GM21786 (cell line): ENCODE data around the gene CTU2.
A peak's percentile ranks its signal among the peaks of the same experiment; 100 is the strongest.
"Not testable (repeated sequence)": the region's sequence is repeated elsewhere in the genome, so short reads cannot be mapped to it uniquely, and the experiment has no call there.

Experiments used
- ATAC-seq: cut with Tn5 transposase; IDR thresholded peaks from one replicate; pipeline ENCODE4 v1.9.1; 2021; ENCODE audit not compliant: unreplicated experiment

CTU2 gene

DNA sequence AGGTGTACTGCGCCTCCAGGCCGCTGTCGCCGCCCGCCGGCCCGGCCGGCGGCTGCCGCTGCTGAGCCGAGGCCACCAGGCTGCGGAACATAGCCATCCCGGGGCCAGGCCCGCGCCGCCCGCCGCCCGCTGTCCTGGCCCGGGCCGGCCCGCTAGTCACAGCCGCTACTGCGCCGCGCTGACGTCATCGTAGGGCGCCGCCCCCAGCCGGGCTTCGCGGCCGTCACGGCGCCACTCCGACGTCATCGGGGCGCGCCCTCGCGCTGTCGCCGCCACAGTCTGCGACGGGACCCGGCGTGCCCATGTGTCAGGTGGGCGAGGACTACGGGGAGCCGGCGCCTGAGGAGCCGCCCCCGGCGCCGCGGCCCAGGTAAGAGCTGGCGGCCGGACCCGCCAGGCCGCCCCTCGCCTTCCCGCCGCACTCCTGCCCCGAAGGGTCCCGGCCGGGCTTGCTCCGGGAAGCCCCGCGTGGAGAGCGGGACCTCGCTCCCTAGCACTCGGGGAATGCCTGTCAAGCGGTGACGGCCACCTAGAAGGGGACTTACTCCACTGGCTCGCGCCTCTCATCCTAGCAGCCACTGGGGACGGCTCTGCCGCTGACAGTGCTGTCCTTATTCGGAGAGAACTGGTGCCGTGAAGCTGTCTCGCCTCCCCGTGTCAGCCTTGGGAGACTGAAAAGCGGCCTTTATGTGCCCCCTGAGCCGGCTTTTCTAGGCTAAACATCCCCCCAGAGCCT, at the start of gene CTU2, which contains the start of gene RNF166:
TSS of gene CTU2 (plus strand) at position 275 of the 736 bp plus-strand sequence. CDS start at position 303, 28 bp downstream.
TSS of gene RNF166 (minus strand) at position 180 of the 736 bp plus-strand sequence. CDS start at position 97, 83 bp downstream.
- peak; percentile 51 for ATAC-seq

DNA sequence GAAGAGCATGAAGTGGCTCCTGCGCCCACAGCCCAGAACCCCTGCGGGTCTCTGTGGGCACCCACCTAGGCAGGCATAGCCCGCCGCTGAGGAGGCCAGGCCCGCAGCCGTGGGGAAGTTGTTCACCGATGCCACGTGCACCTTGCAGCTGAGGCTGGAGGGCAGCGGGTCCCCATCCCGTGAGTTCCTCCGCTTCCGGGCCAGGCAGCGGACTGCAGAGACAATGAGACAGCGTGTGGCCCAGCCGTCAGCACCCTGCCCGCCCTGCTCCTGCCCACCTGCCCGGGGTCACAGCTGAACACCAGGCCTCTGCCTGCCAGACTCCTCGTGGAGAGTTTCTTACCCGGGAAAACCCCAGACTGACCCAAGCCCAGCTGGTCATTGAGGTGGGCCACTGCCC, 48.9 kb upstream of the CTU2 start:
- no peak for ATAC-seq

DNA sequence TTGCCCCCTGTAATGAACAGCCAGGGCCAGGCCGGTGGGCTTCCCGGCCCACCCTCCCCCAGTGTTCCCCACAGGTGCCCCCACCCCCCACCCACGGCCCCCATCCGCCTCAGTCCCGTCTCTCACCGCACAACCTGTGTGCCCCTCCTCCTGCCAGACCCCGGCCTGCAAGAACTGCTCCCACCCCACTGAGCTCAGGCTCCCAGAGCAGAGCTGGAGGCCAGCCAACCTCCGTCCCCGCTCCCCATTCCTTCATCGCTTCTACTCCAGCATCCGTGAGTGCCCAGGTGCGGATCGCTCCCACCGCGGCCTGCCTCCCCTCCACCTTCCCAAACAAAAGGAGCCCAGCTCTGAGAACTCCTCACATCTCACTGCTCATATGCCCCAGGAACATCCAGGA, 47.6 kb upstream of the CTU2 start:
- no peak for ATAC-seq

DNA sequence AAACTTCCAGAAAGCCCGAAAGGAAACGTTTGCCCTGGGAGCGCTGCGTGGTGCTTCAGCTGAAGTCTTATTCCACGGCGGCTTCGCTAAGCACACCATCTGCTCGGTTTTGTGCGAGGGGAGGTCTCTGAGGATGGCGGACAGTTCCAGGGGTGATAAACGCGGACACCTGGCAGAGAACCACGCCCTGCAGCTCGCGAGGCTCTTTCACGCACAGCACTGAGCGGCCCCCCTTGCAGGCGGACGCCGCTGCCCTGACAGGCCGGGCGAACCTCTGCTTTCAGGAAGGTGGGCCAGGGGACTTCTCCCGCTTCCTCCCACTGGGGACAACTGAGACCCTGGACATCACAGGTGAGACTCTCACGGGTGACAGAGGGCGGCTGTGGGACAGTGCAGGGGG, 47.1 kb upstream of the CTU2 start:
- ATAC-seq: no peak

DNA sequence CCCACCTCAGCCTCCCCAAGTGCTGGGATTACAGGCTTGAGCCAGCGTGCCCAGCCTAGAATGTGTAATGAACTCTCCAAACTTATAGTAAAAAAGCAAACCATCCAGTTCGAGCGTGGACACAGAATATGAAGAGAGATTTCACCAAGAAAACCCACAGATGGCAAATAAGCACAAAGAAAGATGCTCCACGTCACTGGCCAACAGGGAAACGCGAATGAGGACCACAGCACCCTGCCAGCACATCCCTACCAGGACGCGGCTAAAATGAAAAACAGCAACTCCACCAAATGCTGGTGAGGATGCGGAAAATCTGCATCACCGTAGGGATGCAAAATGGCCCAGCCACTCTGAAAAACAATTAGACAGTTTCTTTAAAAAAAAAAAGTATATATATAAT, 44.8 kb upstream of the CTU2 start:
- ATAC-seq: no peak

DNA sequence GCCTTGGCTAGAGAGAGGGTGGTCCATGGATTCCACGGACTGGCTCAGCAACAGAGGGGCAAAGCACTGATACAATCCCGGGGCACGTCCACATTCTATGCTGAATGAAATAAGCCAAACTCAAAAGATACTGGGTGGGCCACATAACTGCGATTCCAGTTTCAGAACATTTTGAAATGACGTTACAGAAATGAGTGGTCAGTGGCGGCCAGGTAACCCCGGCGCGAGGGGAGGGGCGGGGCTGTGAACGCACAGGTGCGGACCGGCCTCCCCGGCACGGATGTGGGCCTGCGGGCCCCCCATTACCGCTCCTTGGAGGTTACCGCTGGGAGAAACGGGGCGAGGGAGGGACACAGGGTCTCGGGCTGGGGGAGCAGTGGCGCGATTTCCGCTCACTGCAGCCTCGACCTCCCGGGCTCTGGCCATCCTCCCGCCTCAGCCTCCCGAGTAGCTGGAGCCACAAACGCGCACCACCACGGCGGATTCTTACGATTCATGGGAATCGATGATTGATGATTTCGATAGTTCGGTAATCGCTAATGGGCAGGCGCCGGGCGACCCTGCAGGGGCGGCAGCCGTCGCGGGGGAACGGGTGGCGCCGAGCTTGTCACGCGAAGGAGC, 44.0 kb upstream of the CTU2 start:
- no peak for ATAC-seq

DNA sequence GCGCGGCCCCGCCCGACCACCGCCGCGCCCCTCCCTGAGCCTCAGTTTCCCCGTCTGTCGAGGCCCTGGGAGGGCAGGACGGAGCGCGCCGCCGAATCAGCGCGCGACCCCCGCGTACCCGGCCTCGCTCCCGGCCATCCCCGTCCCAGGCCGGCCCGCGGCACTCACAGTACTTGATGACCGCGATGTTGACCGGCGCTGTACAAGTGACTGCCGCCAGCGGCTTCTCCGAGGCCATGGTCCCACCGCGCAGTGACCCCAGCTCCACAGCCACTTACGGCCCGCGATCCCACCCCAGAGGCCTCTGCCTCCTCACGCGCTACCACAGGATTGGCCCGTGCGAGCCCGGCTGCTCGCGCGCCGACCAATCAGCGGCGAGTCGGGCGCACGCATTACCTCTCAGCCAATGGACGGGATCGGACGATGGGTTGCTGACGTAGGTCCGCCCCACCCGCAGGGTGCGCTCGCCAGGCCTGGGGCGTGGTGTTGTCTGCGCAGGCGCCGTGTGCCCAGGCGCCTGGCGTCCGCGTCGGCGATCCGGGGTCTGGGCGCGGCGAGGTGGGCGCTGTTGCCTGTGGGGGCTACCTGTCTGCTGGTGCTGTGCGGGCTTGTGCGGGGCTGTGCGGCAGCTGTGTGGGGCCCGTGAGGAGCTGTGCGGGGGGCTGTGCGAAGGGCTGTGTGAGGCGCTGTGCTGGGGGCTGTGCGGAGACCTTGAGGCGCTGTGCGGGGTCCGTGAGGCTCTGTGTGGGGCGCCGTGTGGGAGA, 43.3 kb upstream of the CTU2 start, which contains the start of gene MVD:
TSS of gene MVD (minus strand) at position 249 of the 764 bp plus-strand sequence. CDS start at position 238, 11 bp downstream.
- ATAC-seq: peak; percentile 94

DNA sequence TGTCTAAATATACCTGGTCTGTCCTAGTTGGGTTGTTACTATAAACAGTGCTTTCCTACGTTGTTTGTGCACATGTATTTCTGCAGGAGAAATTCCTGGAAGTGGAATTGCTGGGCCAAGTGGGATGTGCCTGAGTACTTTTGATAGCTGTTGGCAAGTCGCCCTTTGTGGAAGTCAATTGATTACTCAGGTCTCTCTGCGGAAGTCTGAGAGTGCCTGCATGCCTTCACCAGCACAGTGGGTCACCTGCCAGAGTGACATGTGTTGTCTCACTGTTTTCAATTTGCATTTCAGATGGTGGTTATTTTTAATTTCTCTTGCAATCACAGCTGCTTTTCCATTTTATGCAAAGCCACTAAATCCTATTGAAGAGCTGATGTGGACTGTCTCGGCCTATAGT, 41.2 kb upstream of the CTU2 start:
- no peak for ATAC-seq

DNA sequence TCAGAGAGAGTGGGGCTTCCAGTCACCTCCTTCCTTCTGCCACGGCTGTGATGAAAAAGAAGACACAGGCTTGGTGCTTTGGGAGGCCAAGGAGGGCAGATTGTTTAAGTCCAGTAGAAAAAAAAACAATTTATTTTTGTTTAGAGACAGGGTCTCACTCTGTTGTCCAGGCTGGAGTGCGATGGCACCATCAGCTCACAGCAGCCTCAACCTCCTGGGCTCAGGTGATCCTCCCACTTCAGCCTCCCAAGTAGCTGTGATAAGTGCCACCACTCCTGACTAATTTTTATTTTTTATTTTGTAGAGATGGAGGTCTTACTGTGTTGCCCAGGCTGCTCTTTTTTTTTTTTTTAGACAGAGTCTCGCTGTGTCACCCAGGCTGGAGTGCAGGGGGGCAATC, 40.7 kb upstream of the CTU2 start:
- ATAC-seq: no peak

DNA sequence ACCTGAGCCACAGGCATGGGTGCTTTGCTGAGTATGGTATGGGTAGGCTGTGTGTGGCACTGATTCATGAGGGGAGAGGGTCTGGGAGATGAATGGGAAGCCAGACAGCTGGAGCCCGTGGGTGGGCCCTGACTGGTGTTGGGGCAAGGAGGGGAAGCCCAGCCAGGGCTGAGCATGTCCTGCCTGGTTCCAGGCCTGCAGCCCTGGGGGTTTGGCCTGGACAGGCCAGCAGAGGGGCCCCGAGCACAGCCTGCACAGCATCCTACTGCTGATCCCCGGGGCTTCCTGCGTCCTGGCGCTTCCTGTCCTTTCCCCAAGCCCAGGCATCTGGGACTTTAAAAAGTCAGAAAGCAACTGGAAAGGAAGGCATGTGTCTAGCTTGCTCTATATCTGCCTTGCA, 38.8 kb upstream of the CTU2 start:
- no peak for ATAC-seq

DNA sequence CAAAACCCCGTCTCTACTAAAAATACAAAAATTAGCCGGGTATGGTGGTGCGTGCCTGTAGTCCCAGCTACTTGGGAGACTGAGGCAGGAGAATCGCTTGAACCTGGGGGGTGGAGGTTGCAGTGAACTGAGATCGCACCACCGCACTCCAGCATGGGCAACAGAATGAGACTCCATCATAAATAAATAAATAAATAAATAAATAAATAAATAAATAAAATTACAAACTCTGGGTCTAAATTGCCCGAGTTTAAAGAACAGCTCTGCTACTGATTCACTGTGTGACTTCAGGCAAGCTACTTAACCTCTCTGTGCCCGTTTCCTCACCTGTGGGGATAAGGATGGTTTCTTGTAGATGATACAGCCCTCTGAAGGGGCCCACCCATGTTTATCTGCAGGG, 36.8 kb upstream of the CTU2 start:
- ATAC-seq: not testable (repeated sequence)

DNA sequence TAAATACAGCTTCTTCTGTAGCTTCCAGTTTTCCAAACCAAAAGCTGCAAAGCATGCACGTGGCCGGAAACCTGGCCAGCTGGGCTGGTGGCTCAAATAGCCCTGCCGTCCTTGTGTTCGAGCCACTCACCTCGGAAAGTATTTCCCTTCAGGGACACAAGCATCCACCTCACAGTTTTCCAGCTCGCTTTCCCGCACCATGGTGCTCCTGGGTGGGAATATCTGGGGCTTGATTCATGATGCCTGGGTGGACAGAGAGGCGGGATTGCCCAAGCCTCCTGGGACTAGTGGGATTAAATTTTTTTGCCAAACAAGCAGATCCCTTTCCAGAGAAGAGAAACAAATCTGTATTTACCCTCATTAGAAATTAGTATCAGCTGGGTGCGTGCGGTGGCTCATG, 36.3 kb upstream of the CTU2 start:
- ATAC-seq: no peak

DNA sequence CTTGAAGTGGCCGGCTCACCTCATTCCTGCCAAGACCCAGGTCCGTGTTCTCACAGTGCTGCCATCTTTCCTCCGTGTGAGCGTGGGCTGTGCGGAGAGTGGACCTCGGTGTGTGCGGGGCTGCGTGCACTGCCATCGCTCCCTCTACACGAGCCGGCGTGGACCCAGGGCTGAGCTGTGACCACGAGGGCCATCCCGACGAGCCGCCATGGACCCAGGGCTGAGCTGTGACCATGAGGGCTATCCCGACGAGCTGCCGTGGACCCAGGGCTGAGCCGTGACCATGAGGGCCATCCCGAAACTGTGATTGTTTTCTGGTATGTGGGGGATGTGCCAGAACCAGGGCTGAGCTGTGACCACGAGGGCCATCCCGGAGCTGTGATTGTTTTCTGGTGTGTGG, 34.5 kb upstream of the CTU2 start:
- no peak for ATAC-seq

DNA sequence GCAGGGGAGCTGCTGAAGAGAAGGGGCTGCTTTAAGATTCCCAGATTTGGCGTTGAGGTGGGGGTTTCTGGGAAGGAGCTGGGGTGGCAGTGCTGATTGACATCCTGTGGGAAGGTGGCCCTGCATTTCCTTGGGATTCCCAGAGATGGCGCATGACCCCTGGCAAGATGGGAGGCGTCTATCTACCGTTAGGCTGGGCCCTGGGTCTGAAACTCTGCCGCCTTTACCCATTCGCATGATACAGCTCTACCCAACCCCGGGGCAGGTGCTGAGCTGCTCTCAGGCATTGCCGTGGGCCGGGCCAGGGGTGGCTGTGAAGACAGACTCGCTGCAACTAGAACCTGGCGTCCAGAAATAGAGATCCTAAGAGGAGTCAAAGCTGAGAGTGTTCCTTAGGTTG, 33.5 kb upstream of the CTU2 start:
- ATAC-seq: no peak

DNA sequence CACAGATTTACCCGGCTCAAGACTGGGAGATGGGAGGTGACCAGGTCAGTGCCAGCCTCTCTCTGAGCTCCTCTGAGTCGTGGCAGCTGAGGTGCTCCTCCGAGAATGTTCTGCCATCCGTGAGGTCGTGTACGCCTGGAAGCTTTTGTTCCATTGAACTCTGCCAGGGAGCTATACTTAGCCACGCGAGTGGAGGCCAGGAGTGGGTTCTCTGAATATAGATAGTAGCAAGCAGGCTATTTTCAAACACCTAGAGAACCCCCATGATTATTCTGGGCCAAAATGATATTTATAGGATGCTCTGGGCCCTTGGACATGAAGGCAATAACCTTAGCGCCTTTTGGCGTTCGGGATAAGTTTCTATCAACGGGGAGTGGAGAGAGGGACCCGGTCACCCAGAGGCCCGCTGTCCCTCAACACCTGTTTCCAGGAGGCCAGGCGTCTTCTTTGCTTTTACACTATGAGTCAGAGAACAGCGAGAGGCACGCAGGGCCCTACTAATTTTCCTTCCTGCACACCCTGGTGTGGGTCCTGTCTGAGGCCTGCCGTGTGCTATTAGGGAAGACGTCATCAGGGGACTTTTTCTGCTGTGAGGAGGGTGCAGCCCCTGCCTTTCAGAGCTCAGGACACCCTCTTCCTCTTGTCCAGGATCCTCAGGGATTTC, 32.5 kb upstream of the CTU2 start:
- ATAC-seq: peak; percentile 76

DNA sequence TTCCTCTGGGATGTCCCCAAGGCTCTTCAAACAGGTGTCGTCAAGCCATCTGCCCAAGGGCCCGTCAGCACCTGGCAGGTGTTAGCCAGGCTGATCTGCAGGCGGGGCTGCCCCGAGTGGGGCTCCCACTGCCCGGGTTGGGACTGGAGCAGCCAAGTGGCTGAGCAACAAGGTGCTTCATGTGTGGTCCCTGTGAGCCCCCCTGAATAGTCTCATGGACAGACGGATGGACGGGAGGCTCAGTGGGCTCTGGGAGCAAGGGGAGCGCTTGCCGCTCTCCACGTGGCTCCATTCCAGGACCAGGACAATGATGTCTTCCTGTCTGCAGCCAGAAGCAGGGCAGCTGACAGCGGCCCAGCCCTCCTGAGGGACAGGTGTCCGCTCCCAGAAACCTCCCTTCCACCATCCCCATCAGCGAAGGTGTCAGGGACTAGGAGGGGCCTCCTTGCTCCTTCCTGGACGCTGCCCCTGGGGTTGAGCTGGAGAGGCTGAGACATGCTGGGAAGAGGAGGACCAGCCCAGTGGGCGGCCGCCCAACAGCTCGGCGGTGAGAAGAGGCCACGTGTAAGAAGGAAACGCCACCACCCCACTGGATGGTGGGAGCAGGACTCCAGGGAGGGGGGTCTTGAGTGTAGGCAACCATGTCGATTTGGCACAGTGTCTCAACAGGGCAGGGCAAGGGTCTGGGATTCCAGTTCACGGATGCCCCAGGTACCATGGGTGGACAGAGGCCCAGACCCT, 29.6 kb upstream of the CTU2 start:
- ATAC-seq: no peak

DNA sequence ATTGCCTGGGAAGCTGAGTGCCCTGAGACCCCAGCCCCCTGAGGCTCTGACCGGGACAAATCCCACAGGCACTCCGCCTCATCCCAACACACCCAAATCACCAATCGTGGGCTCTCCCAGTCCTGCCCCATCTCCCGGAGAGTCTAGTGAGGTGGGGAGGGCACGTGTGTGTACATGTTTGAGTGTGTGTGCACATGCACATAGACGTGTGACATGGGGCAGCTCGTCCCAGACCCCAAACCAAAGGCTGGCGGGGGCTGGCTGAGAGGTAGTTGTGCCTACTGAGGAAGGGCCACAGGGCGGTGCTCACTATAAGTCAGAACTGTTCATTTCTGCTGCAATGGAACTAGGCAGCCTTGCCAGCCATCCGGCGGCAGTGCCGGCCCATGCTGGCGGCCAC, 28.6 kb upstream of the CTU2 start:
- ATAC-seq: no peak

DNA sequence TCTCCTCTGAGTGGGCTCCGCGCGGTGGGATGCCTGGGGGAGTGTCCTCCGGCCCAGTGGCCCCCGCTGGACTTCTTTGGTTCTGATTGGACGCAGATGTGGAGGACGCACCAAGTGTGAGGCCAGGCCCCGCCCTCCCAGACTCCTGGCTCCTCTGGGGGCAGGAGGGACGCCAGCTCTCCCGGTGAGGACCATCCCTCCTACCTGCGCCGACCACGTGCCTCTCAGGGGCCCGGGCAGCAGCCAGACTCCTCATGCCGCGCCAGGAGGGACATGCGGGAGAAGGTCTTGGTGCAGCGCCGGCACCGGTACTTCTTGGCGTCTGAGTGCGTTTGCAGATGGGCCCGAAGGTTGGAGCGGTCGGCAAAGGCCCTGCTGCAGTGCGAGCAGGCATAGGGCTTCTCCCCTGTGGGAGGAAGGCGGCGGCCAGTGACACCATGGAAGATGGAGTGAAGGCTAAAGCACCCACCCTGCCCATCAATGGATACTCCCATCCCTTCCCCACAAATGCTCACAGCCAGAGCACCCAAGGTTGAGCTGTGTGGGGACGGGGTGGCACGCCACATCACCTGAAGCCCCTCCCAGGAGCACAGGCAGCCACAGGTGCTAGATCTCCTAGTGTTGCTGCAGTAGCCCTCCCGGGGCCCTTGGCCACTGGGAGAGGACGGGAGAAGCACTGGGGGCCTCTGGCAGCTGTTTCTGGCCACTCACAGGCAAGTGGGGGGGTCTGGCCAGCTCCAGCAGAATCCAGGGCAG, 27.9 kb upstream of the CTU2 start:
- ATAC-seq: no peak

DNA sequence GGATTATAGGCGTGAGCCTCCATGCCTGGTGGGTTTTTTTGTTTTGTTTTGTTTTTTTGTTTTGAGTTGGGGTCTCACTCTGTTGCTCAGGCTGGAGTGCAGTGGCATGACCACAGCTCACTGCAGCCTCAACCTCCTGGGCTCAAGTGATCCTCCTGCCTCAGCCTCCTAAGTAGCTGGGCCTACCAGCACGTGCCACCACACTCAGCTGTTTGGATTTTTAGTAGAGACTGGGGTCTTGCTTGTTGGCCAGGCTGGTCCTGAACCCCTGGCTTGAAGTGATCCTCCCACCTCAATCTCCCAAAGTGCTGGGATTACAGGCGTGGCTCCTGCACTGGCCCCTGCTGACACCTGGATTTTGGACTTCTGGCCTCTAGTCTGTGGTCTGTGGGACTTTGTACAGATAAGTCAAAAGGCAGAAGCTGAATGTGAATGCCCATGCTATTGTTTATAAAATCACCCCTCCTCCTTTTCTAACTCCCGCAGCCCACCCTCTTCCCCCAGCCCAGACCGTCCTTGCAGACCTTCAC, 25.7 kb upstream of the CTU2 start:
- ATAC-seq: no peak
